ENCODE measurements around the gene SH2D3A. TPM values are rescaled to one million over a fixed set of nuclear protein-coding genes. Genes with fewer than 3 reads are reported as not detected.
A peak's percentile ranks its signal among the peaks of the same experiment; 100 is the strongest.

Gene SH2D3A
- total and polyA plus RNA-seq, 2 experiments from 2014 or later, result 20.7 to 38.4 TPM

GRCh38 chr19:6735181-6735911 is 31.9 kb downstream of the SH2D3A start:
- Mint-ChIP-seq H3K4me1 (peaks cover 36% of the 10 kb centered on the region), H3K27ac (peak overlapping the region; percentile 75), H3K4me3 (peak overlapping the region; percentile 95), H3K36me3 (ENCODE audit: low read depth) (peaks cover 10% of the 10 kb centered on the region; the same call in 2 of the 3 replicates), H3K27me3 (ENCODE audit: insufficient read depth, low read depth, poor library complexity) (peaks cover 15% of the 10 kb centered on the region), H3K9me3 (no peaks in the 10 kb centered on the region; the same call in 2 of the 3 replicates)
- ATAC-seq (no peak), DNase-seq (ENCODE audit: low spot score) (no peak)
- Histone ChIP-seq H3F3A (replicated peaks; ENCODE audit: low read depth) (0 out of 2 replicates have a peak, but pooled peaks cover 9% of the 10 kb centered on the region), H3K36me3 (ENCODE audit: insufficient read depth) (no peaks in the 10 kb centered on the region), H3K4me2 (peak overlapping the region; percentile 95), H3K4me1 (ENCODE audit: insufficient read depth) (peaks cover 29% of the 10 kb centered on the region), H3K27me3 (ENCODE audit: insufficient read depth) (no peaks in the 10 kb centered on the region), H4K20me1 (replicated peaks; ENCODE audit: insufficient read depth) (no peaks in the 10 kb centered on the region), H3K9me2 (ENCODE audit: insufficient read depth) (no peaks in the 10 kb centered on the region), H3K27ac (ENCODE audit: low read depth) (peak overlapping the region; percentile 39; the same call in 1 of the 2 replicates), H2AFZ (no peak overlapping the region), H3K4me3 (peak overlapping the region; percentile 94), H3K79me2 (replicated peaks; ENCODE audit: insufficient read depth) (peaks cover 12% of the 10 kb centered on the region)
- TF ChIP-seq EZH2 (IDR thresholded peaks at IDR 0.05; ENCODE audit: low read depth, unreplicated experiment) (no peak), NANOG (IDR thresholded peaks at IDR 0.05; ENCODE audit: borderline replicate concordance) (no peak), POLR2AphosphoS5 (IDR thresholded peaks at IDR 0.05; ENCODE audit: low read depth) (no peak), ZNF114 (CRISPR knock-in tag; IDR thresholded peaks at IDR 0.05) (no peak), JUNB (IDR thresholded peaks at IDR 0.05; ENCODE audit: unreplicated experiment) (no peak), ZNF331 (CRISPR knock-in tag; IDR thresholded peaks at IDR 0.05; ENCODE audit: low read depth) (no peak)

- H3K4me3 ChIP-seq, result no peak overlapping the region
- H2AFZ ChIP-seq, result no peak overlapping the region
- Mint-ChIP-seq H3K27ac (no peak overlapping the region), H3K9me3 (no peaks in the 10 kb centered on the region; the same call in 2 of the 3 replicates), H3K27me3 (ENCODE audit: insufficient read depth, low read depth, poor library complexity) (peaks cover 17% of the 10 kb centered on the region), H3K4me3 (no peak overlapping the region), H3K36me3 (ENCODE audit: low read depth) (peaks cover 10% of the 10 kb centered on the region; the same call in 2 of the 3 replicates), H3K4me1 (peaks cover 35% of the 10 kb centered on the region)
- peaks cover 34% of the 10 kb centered on the region for H3K4me1 ChIP-seq (ENCODE audit: insufficient read depth)
- H3K27me3 ChIP-seq (ENCODE audit: insufficient read depth), result no peaks in the 10 kb centered on the region
- 0 out of 2 replicates have a peak, but pooled peaks cover 7% of the 10 kb centered on the region for H3F3A ChIP-seq (replicated peaks; ENCODE audit: low read depth)
- H3K27ac ChIP-seq (ENCODE audit: low read depth), result no peak overlapping the region
- H3K4me2 ChIP-seq, result no peak overlapping the region
- H4K20me1 ChIP-seq (replicated peaks; ENCODE audit: insufficient read depth), result 0 out of 2 replicates have a peak, but pooled peaks cover 2% of the 10 kb centered on the region
- no peak for DNase-seq (ENCODE audit: low spot score)
- no peak for ATAC-seq
- H3K79me2 ChIP-seq (replicated peaks; ENCODE audit: insufficient read depth), result peaks cover 12% of the 10 kb centered on the region
- no peaks in the 10 kb centered on the region for H3K36me3 ChIP-seq (ENCODE audit: insufficient read depth)
- H3K9me2 ChIP-seq (ENCODE audit: insufficient read depth), result no peaks in the 10 kb centered on the region
- TF ChIP-seq REST (IDR thresholded peaks at IDR 0.05; ENCODE audit: unreplicated experiment), result no peak
- TF ChIP-seq ETS1 (IDR thresholded peaks at IDR 0.05), result no peak
- TF ChIP-seq ZNF331 (CRISPR knock-in tag; IDR thresholded peaks at IDR 0.05; ENCODE audit: low read depth), result no peak
- TF ChIP-seq ZNF462 (CRISPR knock-in tag; IDR thresholded peaks at IDR 0.05), result no peak
- TF ChIP-seq JUNB (IDR thresholded peaks at IDR 0.05; ENCODE audit: unreplicated experiment), result no peak
Measured at GRCh38 chr19:6734096-6734696, 33.0 kb downstream of the SH2D3A start.

Measured in GM23338 (cell line).